ENCODE measurements around the gene SMC5. TPM values are rescaled to one million over a fixed set of nuclear protein-coding genes. Genes with fewer than 3 reads are reported as not detected.

Gene SMC5
- total and polyA plus RNA-seq, 2 of the 13 experiments (the other 11 are each of a cell fraction or from before 2014, with no cell fraction given): 7.2 to 26.7 TPM

- TF ChIP-seq, protein P1, sequence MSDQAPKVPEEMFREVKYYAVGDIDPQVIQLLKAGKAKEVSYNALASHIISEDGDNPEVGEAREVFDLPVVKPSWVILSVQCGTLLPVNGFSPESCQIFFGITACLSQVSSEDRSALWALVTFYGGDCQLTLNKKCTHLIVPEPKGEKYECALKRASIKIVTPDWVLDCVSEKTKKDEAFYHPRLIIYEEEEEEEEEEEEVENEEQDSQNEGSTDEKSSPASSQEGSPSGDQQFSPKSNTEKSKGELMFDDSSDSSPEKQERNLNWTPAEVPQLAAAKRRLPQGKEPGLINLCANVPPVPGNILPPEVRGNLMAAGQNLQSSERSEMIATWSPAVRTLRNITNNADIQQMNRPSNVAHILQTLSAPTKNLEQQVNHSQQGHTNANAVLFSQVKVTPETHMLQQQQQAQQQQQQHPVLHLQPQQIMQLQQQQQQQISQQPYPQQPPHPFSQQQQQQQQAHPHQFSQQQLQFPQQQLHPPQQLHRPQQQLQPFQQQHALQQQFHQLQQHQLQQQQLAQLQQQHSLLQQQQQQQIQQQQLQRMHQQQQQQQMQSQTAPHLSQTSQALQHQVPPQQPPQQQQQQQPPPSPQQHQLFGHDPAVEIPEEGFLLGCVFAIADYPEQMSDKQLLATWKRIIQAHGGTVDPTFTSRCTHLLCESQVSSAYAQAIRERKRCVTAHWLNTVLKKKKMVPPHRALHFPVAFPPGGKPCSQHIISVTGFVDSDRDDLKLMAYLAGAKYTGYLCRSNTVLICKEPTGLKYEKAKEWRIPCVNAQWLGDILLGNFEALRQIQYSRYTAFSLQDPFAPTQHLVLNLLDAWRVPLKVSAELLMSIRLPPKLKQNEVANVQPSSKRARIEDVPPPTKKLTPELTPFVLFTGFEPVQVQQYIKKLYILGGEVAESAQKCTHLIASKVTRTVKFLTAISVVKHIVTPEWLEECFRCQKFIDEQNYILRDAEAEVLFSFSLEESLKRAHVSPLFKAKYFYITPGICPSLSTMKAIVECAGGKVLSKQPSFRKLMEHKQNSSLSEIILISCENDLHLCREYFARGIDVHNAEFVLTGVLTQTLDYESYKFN (CRISPR knock-in tag; conservative IDR thresholded peaks at IDR 0.05): 0 out of 2 replicates have a peak, but pooled peaks have one; percentile 5
- TF ChIP-seq MTA1 (CRISPR knock-in tag; IDR thresholded peaks at IDR 0.05; ENCODE audit: borderline replicate concordance): peak; percentile 96
- peak; percentile 27; the same call in 1 of the 2 replicates for TF ChIP-seq ZNF318 (CRISPR knock-in tag; IDR thresholded peaks at IDR 0.05)
- TF ChIP-seq ZNF570 (CRISPR knock-in tag; IDR thresholded peaks at IDR 0.05; ENCODE audit: borderline replicate concordance): 0 out of 2 replicates have a peak, but pooled peaks have one; percentile 25
- peak; percentile 51; the same call in 1 of the 2 replicates for TF ChIP-seq ZNF780A (CRISPR knock-in tag; IDR thresholded peaks at IDR 0.05)
- peak; percentile 58; the same call in 1 of the 2 replicates for TF ChIP-seq FOXC1 (CRISPR knock-in tag; IDR thresholded peaks at IDR 0.05; ENCODE audit: borderline replicate concordance)
- TF ChIP-seq MIER3 (CRISPR knock-in tag; IDR thresholded peaks at IDR 0.05; ENCODE audit: borderline replicate concordance): peak; percentile 56; the same call in 1 of the 2 replicates
- 0 out of 2 replicates have a peak, but pooled peaks have one; percentile 45 for TF ChIP-seq KDM3A (CRISPR knock-in tag; IDR thresholded peaks at IDR 0.05; ENCODE audit: low read depth)
- TF ChIP-seq, protein P2, sequence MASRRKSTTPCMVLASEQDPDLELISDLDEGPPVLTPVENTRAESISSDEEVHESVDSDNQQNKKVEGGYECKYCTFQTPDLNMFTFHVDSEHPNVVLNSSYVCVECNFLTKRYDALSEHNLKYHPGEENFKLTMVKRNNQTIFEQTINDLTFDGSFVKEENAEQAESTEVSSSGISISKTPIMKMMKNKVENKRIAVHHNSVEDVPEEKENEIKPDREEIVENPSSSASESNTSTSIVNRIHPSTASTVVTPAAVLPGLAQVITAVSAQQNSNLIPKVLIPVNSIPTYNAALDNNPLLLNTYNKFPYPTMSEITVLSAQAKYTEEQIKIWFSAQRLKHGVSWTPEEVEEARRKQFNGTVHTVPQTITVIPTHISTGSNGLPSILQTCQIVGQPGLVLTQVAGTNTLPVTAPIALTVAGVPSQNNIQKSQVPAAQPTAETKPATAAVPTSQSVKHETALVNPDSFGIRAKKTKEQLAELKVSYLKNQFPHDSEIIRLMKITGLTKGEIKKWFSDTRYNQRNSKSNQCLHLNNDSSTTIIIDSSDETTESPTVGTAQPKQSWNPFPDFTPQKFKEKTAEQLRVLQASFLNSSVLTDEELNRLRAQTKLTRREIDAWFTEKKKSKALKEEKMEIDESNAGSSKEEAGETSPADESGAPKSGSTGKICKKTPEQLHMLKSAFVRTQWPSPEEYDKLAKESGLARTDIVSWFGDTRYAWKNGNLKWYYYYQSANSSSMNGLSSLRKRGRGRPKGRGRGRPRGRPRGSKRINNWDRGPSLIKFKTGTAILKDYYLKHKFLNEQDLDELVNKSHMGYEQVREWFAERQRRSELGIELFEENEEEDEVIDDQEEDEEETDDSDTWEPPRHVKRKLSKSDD (CRISPR knock-in tag; IDR thresholded peaks at IDR 0.05; ENCODE audit: low read depth): 0 out of 2 replicates have a peak, but pooled peaks have one; percentile 68
- peak; percentile 94 for TF ChIP-seq ZFX (CRISPR knock-in tag; IDR thresholded peaks at IDR 0.05; ENCODE audit: low read depth)
- TF ChIP-seq SP5 (CRISPR knock-in tag; IDR thresholded peaks at IDR 0.05; ENCODE audit: borderline replicate concordance, low read depth): peak; percentile 67
These were observed at the start of gene SMC5 (continued) for GRCh38 chr9:70258692-70259511.

Measured in HepG2 (cell line).